Loucy (cell line): Measurements from ENCODE around the gene KIAA1210.

Source experiments
- H2AFZ ChIP-seq: fragments of 200-600 bp; sonication (generic); 2 replicates; pipeline ENCODE4 v1.6.0; 2016; ENCODE audit warnings: antibody characterized with exemption, mild to moderate bottlenecking, low read length, moderate library complexity
- H3F3A ChIP-seq: fragments of 200-600 bp; 2 replicates; pipeline ENCODE4 v1.6.0; 2016; ENCODE audit warnings: antibody characterized with exemption, low read depth, mild to moderate bottlenecking
- H3K27me3 ChIP-seq: fragments of 200-600 bp; sonication (generic); 2 replicates; pipeline ENCODE4 v1.6.1; 2014; ENCODE audit warnings: low read length, mild to moderate bottlenecking; ENCODE audit not compliant: insufficient read depth, poor library complexity, severe bottlenecking
- H3K36me3 ChIP-seq: fragments of 200-600 bp; sonication (generic); 2 replicates; pipeline ENCODE4 v1.6.1; 2016; ENCODE audit warnings: low read length; ENCODE audit not compliant: insufficient read depth
- H3K4me1 ChIP-seq: fragments of 200-600 bp; sonication (generic); 2 replicates; pipeline ENCODE4 v1.5.1; 2014; ENCODE audit warnings: low read length, mild to moderate bottlenecking; ENCODE audit not compliant: insufficient read depth, poor library complexity, severe bottlenecking
- H3K4me2 ChIP-seq: fragments of 200-600 bp; sonication (generic); 2 replicates; pipeline ENCODE4 v1.6.0; 2014; ENCODE audit warnings: antibody characterized with exemption, low read length, low read depth, mild to moderate bottlenecking; ENCODE audit not compliant: poor library complexity, severe bottlenecking
- H3K4me3 ChIP-seq: fragments of 200-600 bp; sonication (generic); 2 replicates; pipeline ENCODE4 v1.5.1; 2014; ENCODE audit warnings: low read length, mild to moderate bottlenecking, mixed read lengths; ENCODE audit not compliant: poor library complexity, severe bottlenecking
- H3K79me2 ChIP-seq: fragments of 200-600 bp; sonication (generic); 2 replicates; pipeline ENCODE4 v1.6.1; 2014; ENCODE audit warnings: low read length; ENCODE audit not compliant: insufficient read depth
- H3K9ac ChIP-seq: fragments of 200-600 bp; sonication (generic); 2 replicates; pipeline ENCODE4 v1.6.0; 2014; ENCODE audit warnings: mild to moderate bottlenecking, low read depth, low read length, moderate library complexity; ENCODE audit not compliant: poor library complexity, severe bottlenecking
- H3K9me2 ChIP-seq: fragments of 200-600 bp; sonication (generic); replicated peaks from 2 replicates; pipeline ENCODE4 v1.6.1; 2016; ENCODE audit warnings: low read depth, low read length, mixed read lengths
- H3K9me3 ChIP-seq: fragments of 200-600 bp; sonication (generic); 2 replicates; pipeline ENCODE4 v1.6.1; 2014; ENCODE audit warnings: mild to moderate bottlenecking, antibody characterized with exemption, low read length, low read depth; ENCODE audit not compliant: insufficient read depth
- H4K20me1 ChIP-seq: fragments of 200-600 bp; sonication (generic); 2 replicates; pipeline ENCODE4 v1.6.0; 2014; ENCODE audit warnings: antibody characterized with exemption, low read length, mild to moderate bottlenecking; ENCODE audit not compliant: insufficient read depth, poor library complexity, severe bottlenecking
- EZH2phosphoT487 ChIP-seq: fragments of 200-600 bp; IDR thresholded peaks from 2 replicates; pipeline ENCODE4 v1.6.1; 2018; ENCODE audit warnings: antibody characterized with exemption, mild to moderate bottlenecking, moderate library complexity, borderline replicate concordance
- TF ChIP-seq, protein P1 (sequence below): fragments of 200-600 bp; sonication (generic); conservative IDR thresholded peaks from 2 replicates; pipeline ENCODE4 v1.5.1; 2014; ENCODE audit warnings: mild to moderate bottlenecking, antibody characterized with exemption, low read length

The KIAA1210 gene

DNA sequence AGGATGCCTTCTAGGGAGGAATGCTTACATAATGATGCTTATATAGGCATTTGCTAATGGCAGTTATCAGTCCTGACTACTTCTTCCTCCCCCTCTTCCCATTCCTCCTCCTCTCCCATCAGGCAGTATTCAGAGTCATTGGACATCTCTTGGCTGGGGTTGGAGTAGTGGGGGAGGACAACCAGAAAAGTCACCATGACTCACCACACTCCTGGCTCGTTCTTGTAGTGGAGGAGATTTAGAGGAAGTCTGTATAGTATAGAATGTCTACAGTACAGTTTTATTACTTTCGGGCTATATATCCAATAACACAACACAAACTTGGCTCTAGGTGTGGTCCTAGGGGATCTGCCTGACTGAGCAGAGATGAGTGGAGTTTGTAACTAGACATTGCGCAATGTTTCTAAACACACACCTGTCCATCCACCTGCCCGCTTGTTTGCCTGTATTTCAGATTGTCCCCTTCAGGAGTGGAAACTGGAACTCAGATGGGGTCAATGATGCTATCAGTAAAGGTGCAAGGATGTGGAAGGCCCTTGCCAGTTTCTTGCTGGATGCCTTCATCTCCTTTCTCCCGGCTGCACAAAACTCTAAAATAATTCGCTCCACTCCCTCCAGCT, 27.9 kb upstream of the KIAA1210 start:
- Histone ChIP-seq H3K36me3 (no peaks in the 10 kb centered on the region), H3K9me3 (no peaks in the 10 kb centered on the region), H3K4me2 (no peak overlapping the region), H3K9ac (no peak overlapping the region), H4K20me1 (no peaks in the 10 kb centered on the region), H3K4me3 (no peak overlapping the region), H3K79me2 (no peaks in the 10 kb centered on the region), H2AFZ (no peak overlapping the region), H3K9me2 (no peaks in the 10 kb centered on the region), H3K27me3 (no peaks in the 10 kb centered on the region), H3K4me1 (no peaks in the 10 kb centered on the region), H3F3A (no peaks in the 10 kb centered on the region)
- TF ChIP-seq, protein P1, sequence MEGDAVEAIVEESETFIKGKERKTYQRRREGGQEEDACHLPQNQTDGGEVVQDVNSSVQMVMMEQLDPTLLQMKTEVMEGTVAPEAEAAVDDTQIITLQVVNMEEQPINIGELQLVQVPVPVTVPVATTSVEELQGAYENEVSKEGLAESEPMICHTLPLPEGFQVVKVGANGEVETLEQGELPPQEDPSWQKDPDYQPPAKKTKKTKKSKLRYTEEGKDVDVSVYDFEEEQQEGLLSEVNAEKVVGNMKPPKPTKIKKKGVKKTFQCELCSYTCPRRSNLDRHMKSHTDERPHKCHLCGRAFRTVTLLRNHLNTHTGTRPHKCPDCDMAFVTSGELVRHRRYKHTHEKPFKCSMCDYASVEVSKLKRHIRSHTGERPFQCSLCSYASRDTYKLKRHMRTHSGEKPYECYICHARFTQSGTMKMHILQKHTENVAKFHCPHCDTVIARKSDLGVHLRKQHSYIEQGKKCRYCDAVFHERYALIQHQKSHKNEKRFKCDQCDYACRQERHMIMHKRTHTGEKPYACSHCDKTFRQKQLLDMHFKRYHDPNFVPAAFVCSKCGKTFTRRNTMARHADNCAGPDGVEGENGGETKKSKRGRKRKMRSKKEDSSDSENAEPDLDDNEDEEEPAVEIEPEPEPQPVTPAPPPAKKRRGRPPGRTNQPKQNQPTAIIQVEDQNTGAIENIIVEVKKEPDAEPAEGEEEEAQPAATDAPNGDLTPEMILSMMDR = no peak
- no peak for TF ChIP-seq EZH2phosphoT487

DNA sequence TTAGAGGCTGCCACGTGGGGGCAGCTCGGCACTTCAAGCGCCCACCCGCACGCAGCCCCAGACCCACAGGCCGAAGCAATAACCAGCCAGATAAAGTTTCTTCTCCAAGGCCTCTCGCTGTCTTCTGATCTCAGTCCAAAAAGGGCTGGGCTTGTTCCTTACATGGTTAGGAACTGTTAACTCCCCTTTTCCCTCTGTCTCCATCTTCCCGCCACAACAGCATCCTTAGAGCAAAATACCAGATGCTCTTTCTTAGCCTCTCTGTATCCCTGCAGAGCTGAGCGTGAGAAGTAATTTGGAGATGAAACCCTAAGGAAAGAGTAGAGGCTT, 23.4 kb upstream of the KIAA1210 start:
- Histone ChIP-seq H3K4me3 (no peak overlapping the region), H3F3A (no peaks in the 10 kb centered on the region), H3K9ac (no peak overlapping the region), H4K20me1 (no peaks in the 10 kb centered on the region), H3K4me2 (no peak overlapping the region), H2AFZ (no peak overlapping the region), H3K79me2 (no peaks in the 10 kb centered on the region), H3K9me2 (no peaks in the 10 kb centered on the region), H3K9me3 (no peaks in the 10 kb centered on the region), H3K4me1 (no peaks in the 10 kb centered on the region), H3K27me3 (no peaks in the 10 kb centered on the region), H3K36me3 (no peaks in the 10 kb centered on the region)
- TF ChIP-seq, protein P1 = no peak
- no peak for TF ChIP-seq EZH2phosphoT487

DNA sequence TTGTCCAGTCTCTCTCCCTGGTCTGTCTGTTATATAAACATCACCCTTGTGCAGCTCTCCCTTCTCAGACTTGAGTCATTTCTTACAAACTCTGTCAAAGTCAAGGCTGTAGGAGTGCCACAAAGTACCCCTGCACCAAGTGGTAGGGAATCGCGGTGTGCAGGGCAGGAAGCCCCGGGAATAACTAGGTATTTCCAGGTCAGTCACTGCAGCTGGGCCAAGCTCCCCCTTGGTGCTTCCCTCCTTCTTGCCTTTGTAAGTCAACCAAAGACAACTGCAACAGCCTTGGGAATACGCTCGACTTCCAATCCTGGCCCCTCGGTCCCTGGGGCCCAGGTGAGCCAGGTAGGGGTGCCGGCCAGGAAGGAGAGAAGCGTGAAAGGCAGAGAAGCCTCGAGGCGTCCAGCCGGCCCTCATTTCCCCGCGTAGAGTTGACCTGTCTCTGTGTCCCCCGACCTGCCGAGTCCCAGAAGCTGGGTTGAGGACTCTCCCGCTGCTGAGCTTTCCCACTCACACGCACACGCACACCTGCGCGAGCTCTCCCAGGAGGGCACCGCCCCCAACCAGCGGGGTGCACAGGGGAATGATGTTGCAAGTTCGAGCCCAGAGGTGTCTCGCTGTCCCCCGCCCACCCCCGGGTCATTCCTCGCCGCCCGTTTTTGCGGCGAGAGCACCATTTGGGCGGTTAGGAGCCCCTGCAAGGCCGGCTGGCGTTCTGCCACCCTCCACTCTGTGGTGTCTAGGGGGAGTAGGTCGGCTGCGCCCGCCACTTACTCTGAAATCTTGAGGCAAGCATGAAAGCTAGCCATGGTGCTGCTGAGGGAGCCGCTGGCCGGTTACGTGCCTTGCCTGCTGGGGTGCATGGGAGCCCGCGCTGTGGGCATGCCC, 22.8 kb upstream of the KIAA1210 start:
- Histone ChIP-seq H3K4me2 (no peak overlapping the region), H3K4me1 (no peaks in the 10 kb centered on the region), H3K9me2 (no peaks in the 10 kb centered on the region), H3K9ac (no peak overlapping the region), H2AFZ (no peak overlapping the region), H3F3A (no peaks in the 10 kb centered on the region), H3K36me3 (no peaks in the 10 kb centered on the region), H3K4me3 (no peak overlapping the region), H3K79me2 (no peaks in the 10 kb centered on the region), H3K27me3 (no peaks in the 10 kb centered on the region), H4K20me1 (no peaks in the 10 kb centered on the region), H3K9me3 (no peaks in the 10 kb centered on the region)
- TF ChIP-seq EZH2phosphoT487 = no peak
- TF ChIP-seq, protein P1 = no peak
